GM10847 (cell line): ENCODE measurements around the gene GPC6.

ENCODE experiments used
- POLR2A ChIP-seq: IDR thresholded peaks from 2 replicates; pipeline ENCODE4 v1.6.1; 2011; ENCODE audit not compliant: insufficient read length; ENCODE audit errors: extremely low read depth

Gene GPC6

GRCh38 chr13:93505104-93505952 is 278.7 kb downstream of the GPC6 start:
- TF ChIP-seq POLR2A, result no peak

DNA sequence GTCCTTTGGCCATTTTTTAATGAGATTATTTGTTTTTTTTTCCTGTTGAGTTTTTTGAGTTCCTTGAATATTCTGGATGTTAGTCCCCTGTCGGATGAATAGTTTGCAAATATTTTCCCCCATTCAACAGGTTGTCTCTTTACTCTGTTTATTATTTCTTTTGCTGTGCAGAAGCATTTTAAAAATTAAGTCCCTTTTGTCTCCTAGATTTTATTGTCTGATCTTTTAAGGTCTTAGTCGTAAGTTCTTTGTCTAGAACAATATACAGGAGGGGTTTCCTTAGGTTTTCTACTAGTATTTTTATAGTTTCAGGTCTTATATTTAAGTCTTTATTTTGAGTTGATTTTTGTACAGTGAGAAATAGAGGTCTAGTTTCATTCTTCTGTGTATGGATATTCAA is 284.4 kb downstream of the GPC6 start:
- TF ChIP-seq POLR2A, result no peak

- TF ChIP-seq POLR2A, result no peak
Observed at GRCh38 chr13:93515267-93515666, 288.7 kb downstream of the GPC6 start.

GRCh38 chr13:93517658-93518057 is 291.1 kb downstream of the GPC6 start:
- TF ChIP-seq POLR2A, result no peak

GRCh38 chr13:93521307-93521706 is 294.7 kb downstream of the GPC6 start:
- no peak for TF ChIP-seq POLR2A

DNA sequence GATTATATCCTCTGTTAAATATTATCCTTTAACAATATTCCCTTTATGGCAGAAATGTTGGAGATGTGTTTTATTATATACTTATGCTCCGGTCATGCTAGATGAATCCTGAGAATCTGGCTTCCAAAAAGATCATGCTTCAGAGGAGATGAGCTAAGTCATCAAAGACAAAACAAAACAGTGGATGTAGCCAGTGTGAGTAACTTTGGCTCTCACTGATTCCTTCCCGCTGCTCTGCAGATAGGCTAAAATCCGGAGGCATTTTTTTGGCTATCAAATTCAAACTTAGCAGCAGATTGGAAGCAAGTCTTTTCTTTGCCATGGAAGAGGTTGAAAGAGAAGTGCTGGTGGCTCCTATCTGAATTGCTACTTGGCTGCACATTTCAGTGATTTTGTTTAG is 295.9 kb downstream of the GPC6 start:
- no peak for TF ChIP-seq POLR2A

GRCh38 chr13:93525087-93525486 is 298.5 kb downstream of the GPC6 start:
- no peak for TF ChIP-seq POLR2A

DNA sequence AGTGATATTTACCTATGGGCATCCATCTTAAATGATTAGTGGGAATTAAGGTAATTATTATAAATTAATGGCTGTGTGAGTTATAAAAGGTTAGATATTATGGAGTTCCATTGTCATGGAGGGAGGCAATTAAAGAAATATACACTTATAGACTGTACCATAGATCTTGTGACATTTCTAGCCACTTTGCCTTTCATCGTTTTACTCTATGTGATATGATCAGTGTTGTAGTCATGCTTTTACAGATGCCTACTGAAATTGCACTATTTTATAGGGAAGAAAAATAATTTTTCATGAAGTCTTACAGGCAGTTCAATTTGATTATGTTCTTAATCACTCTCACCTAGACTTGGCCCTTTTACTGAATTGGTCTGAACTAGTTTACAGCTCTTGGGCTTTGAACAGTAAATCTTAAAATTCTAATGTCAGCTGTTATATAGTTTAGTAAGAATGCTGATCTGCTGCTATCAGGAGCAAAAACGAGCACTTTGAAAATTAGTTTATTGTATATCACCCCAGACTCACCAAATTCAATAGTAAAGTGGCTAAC is 301.2 kb downstream of the GPC6 start:
- TF ChIP-seq POLR2A, result no peak

DNA sequence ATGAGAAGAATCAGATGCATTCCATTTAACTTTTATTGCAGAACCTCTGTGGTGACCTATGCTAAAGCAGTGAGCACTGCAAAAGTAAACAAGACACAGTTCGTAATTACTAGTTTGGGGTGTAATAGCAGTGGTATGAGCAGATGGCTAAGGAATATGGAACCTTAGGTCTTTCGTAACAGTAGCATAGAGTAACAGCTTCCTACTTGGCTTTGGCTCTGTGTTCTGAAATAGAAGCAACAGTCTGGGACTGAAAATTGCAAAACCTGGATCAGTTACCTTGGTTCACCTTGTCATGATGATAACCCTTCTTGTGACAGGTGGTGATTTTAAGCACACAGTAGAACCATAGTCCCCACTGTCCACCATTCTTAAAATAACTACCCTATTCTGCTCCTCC is 303.4 kb downstream of the GPC6 start:
- TF ChIP-seq POLR2A, result no peak

- TF ChIP-seq POLR2A, result no peak
Observed at GRCh38 chr13:93534181-93534700, 307.6 kb downstream of the GPC6 start.

DNA sequence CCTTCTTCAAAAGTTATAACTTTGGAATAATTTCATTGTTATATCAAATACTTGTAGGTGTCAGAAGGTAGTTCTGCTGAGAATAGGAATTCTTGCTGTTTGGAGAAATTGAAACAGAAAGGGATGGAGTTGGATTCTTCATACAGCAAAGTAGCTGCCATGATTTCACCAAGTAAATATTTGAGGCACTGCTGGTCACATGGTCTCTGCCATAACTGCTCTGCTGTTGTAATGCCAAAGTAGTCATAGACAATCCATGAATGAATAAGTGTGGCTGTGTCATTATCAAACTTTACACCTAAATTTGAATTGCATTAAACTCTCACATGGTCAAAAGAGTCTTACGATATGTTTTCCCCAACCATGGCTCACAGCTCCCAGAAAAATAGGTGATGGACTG is 308.6 kb downstream of the GPC6 start:
- TF ChIP-seq POLR2A, result no peak

- TF ChIP-seq POLR2A, result no peak
Observed at GRCh38 chr13:93539914-93540313, 313.3 kb downstream of the GPC6 start.

GRCh38 chr13:93547886-93548285 is 321.3 kb downstream of the GPC6 start:
- TF ChIP-seq POLR2A, result no peak

GRCh38 chr13:93549326-93550005 is 322.9 kb downstream of the GPC6 start:
- TF ChIP-seq POLR2A, result no peak

DNA sequence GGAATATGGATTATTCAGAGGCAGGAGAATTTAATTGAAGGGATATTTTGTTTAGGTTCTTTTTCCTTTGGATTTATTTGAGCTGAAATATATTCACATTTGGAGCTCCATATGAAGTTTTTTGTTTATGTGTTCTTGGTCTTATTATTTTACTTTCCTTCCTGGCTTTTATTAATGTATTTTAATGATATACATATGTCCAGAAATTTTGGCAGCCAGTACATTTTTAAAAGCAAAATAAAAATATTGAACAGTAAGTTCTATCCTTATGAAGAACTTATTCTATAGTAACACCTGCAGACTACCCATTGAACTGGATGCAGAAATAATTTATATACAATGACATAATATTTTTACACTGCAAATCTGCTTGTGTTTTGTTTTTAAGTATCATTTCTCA is 323.6 kb downstream of the GPC6 start:
- TF ChIP-seq POLR2A, result no peak

DNA sequence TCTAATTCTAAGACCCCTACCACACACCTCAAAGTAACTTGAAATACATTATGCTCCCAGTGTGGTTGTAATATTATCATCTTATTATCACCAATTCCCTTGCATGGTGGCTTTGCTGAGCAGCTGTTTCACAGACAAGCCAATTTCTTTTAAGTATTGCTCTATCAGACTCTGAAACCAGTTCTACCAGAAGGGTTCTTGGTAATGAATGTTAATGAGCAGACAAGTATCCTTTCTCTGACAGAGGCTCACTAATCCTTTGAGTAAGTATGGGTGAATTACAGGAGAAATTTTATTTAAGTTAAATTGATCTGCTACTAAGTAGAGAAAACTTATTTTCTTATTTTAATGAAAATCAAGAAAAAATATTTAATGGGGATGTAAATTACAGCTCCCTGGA is 326.0 kb downstream of the GPC6 start:
- no peak for TF ChIP-seq POLR2A
